ENCODE data around the gene SYNE1. TPM values are rescaled to one million over a fixed set of nuclear protein-coding genes. Genes with fewer than 3 reads are reported as not detected.
"Not testable (repeated sequence)": the region's sequence is repeated elsewhere in the genome, so short reads cannot be mapped to it uniquely, and the experiment has no call there.

SYNE1 gene
- total RNA-seq, 4 donors from 2014 or later: 78.9 to 352 (median 113) TPM

- TF ChIP-seq CTCF (IDR thresholded peaks at IDR 0.05): no peak
- DNase-seq (ENCODE audit: low spot score) (no peak), ATAC-seq (ENCODE audit: low FRiP score) (no peak)
Observed at GRCh38 chr6:152673236-152673635, 36.1 kb upstream of the SYNE1 start.

GRCh38 chr6:152671171-152671570 lies 34.0 kb upstream of the SYNE1 start:
- DNase-seq (ENCODE audit: low spot score) (no peak), ATAC-seq (ENCODE audit: low FRiP score) (no peak)
- no peak for TF ChIP-seq CTCF (IDR thresholded peaks at IDR 0.05)

- ATAC-seq (ENCODE audit: low FRiP score): no peak
- DNase-seq (ENCODE audit: low spot score): no peak
- TF ChIP-seq CTCF (IDR thresholded peaks at IDR 0.05): no peak
Observed at GRCh38 chr6:152669895-152670294, 32.7 kb upstream of the SYNE1 start.

GRCh38 chr6:152661776-152662175 lies 24.6 kb upstream of the SYNE1 start:
- no peak for TF ChIP-seq CTCF (IDR thresholded peaks at IDR 0.05)
- DNase-seq (ENCODE audit: low spot score) (no peak), ATAC-seq (ENCODE audit: low FRiP score) (no peak)

GRCh38 chr6:152651986-152652385 lies 14.8 kb upstream of the SYNE1 start:
- no peak for ATAC-seq (ENCODE audit: low FRiP score)
- no peak for DNase-seq (ENCODE audit: low spot score)

GRCh38 chr6:152648105-152648504 lies 10.9 kb upstream of the SYNE1 start:
- no peak for DNase-seq (ENCODE audit: low spot score)
- ATAC-seq (ENCODE audit: low FRiP score): no peak
- TF ChIP-seq CTCF (IDR thresholded peaks at IDR 0.05): no peak

More at GRCh38 chr6:152651986-152652385, 14.8 kb upstream of the SYNE1 start:
- TF ChIP-seq CTCF (IDR thresholded peaks at IDR 0.05): no peak

GRCh38 chr6:152646732-152647131 lies 9.6 kb upstream of the SYNE1 start:
- DNase-seq (ENCODE audit: low spot score); ATAC-seq (ENCODE audit: low FRiP score): not testable (repeated sequence)
